ENCODE measurements around the gene PSEN2.
A peak's percentile ranks its signal among the peaks of the same experiment; 100 is the strongest.

Gene PSEN2

DNA sequence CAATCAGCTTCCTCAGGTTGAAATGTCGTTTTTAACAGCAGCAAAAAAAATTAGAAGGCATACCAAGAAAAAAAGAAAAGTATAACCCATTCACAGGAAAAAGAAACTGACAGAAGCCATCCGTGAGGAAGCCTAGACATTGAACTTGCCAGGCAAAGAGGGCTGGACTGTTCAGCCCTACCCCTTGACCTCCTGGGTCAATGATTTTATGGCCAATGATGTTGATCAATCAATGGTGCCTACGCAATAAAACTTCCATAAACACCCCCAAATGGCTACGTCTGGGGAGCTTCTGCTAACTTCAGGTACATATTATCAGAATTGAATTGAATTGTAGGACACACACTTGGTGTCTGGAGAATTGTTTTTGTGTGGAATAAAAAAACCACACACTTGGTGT, 4.8 kb upstream of the PSEN2 start:
- DNase-seq (ENCODE audit: low read depth): no peak

GRCh38 chr1:226867461-226868054, 2.9 kb upstream of the PSEN2 start:
- no peak for DNase-seq (ENCODE audit: low read depth)

DNA sequence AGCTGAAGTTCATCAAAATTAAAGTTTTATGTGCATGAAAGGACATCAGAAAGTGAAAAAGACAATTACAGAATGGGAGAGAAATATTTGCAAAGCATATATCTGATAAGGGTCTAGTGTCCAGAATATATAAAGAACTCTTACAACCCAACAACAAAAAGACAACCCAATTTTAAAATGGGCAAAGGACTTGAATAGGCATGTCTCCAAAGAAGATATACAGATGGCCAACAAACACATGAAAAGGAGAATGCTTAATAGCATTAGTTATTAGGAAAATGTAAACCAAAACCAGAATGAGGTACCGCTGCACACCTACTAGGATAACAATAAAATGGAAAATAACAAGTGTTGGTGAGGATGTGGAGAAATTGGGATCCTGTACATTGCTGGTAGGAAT, 1.7 kb upstream of the PSEN2 start:
- no peak for DNase-seq (ENCODE audit: low read depth)

DNA sequence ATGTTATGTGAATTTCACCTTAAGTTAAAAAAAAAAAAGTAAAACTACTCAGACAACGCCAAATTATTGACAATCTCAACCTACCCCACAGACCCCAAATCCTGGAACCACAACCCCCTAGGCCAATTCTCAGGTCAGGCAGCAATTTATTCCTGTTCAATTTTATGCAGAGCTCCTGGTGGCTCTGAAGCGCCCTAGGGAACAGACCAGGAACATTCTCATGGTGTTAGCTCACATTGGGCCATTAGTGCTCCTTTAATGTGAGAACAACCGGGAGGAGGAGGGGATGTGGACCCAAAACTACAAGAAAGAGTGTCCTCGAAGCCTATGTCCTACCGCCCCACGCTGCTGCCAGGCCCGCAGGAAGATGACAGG, 403 bp upstream of the PSEN2 start:
- no peak for DNase-seq (ENCODE audit: low read depth)

DNA sequence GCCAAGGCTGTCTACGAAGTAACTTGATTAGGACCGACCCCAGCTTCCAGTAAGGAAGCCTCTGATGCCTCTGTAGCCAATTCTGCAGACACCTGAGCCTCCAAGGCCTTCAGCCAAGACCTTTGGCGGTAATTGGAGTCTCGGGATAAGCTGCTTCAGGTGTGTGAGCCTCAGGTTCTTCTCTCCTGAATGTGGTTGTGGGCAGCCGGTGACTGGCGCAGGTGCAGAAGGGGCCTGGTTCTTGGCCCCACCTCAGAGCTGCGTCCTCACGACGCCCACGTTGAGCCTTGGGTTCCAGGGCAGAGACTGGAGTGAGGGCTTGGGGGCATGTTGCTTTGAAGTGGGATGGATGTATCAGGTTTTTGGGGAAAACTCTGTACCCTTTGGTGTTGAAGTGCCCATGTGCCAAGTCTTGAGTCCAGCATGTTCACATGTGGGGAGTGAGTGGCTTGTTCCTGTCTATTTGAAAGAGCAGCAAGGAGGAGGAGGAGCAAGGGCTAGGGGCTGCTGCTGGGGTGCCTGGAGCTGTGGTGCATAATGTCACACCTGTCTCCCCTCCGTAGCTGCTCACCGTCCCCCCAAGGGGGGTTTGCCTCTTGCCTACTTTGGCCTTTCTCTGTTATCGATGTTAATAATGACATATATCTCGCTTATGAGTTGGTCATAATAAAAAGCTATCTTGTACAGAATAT, 1.4 kb downstream of the PSEN2 start:
- no peak for DNase-seq (ENCODE audit: low read depth)

- DNase-seq (ENCODE audit: low read depth): no peak
Measured at GRCh38 chr1:226872437-226872836, 2.0 kb downstream of the PSEN2 start.

DNA sequence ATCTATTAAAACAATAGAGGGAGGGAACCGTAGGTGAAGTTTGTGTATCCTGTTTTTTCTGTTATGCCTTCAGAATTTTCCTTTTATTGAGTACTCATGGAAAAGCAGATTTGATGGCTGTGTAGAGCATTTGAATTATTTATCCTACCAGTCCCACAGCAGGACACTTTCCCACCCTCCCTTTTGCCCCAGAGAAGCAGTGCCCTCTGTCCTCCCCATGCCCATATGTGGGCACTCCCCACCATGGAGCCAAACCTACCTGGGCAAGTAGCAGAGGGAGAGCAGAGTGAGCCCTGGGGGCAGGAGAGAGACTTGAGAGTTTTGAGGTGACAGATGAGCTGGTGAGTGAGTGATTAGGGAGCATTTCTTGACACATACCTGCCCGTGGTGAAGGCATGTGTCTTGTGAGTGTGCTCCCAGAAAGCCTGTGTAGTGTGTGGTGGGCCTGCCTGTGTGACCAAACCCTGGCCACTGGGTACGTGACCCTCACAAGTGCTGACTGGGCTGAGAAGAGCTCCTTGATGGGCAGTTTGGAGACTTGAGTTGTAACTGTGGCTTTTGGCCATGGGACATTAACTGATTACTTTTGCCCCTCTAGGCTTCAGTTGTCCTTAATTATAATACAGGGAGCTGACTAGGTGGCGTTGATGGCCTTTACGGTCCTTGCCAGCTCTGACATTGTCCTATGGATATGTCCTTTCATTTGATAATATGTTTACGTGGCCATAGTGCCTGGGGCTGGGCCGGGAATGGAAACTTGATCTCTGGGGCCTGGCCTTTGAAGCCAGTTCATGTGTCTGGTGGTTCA, 3.6 kb downstream of the PSEN2 start:
- DNase-seq (ENCODE audit: low read depth): no peak

- no peak for DNase-seq (ENCODE audit: low read depth)
Measured at GRCh38 chr1:226874579-226875425, 4.4 kb downstream of the PSEN2 start.

DNA sequence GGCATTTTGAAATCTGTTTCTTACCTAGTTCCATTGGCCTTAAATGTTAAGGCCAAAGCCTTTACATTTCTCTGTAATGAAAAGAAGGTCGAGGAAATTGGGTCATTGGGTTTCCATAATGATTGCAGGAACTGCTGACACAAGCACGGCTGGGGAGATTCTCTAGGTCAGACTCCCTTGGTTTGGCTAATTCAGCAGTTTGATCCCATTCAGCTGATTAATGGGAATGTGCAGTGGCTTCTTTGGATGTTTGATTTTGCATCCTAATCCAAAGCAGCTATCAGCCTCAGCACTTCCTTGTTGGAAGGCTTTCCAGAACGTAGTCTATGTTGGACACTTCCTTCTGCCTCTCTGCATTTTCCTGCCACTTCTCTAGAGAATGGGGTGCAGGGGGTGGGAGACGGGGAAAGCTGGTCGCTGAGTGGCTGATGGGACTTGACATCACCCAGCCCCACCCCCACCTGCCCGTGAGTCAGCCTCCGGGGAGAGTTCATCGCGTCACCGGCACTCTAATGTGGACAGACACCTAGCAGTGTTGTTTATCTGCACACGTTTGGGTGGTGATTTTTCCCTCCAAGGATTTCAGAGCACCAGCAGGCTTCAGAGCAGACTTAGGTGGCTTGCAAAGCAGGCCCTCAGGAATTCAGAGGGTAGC, 5.4 kb downstream of the PSEN2 start:
- DNase-seq (ENCODE audit: low read depth): no peak

DNA sequence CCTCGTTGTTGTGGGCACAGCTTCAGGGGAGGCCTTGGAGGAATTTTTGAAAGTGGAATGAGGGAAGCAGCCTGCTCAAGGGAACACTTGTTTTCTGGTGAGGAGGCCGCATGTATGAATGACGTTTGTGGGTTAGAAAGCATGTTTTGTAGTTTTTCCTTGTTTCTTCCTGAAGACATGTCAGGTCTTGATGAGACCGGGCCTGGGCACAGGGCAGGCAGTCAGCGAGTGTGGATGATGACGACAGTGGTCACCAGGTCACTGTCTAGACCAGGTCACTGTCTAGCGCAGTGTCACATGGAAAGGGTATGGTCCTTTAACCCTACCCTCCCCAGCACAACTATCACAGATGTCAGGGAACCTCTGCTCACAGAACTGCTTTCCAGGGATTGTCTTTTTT, 7.3 kb downstream of the PSEN2 start:
- no peak for DNase-seq (ENCODE audit: low read depth)

- no peak for DNase-seq (ENCODE audit: low read depth)
Measured at GRCh38 chr1:226880372-226881287, 10.2 kb downstream of the PSEN2 start.

GRCh38 chr1:226881515-226882185, 11.2 kb downstream of the PSEN2 start:
- no peak for DNase-seq (ENCODE audit: low read depth)

GRCh38 chr1:226882187-226882586, 11.8 kb downstream of the PSEN2 start:
- peak; percentile 10 for DNase-seq (ENCODE audit: low read depth)

GRCh38 chr1:226882631-226883409, 12.4 kb downstream of the PSEN2 start:
- peak; percentile 23 for DNase-seq (ENCODE audit: low read depth)

DNA sequence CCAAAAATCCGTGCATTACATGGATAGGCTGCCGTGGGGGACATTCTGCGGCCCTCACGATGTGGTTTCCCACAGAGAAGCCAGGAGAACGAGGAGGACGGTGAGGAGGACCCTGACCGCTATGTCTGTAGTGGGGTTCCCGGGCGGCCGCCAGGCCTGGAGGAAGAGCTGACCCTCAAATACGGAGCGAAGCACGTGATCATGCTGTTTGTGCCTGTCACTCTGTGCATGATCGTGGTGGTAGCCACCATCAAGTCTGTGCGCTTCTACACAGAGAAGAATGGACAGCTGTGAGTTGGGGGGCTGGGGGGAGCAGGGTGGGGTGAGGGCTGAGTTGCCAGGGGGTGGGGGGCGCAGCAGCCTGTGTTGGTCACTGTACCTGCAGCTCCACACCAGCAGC, 13.2 kb downstream of the PSEN2 start:
- DNase-seq (ENCODE audit: low read depth): no peak

DNA sequence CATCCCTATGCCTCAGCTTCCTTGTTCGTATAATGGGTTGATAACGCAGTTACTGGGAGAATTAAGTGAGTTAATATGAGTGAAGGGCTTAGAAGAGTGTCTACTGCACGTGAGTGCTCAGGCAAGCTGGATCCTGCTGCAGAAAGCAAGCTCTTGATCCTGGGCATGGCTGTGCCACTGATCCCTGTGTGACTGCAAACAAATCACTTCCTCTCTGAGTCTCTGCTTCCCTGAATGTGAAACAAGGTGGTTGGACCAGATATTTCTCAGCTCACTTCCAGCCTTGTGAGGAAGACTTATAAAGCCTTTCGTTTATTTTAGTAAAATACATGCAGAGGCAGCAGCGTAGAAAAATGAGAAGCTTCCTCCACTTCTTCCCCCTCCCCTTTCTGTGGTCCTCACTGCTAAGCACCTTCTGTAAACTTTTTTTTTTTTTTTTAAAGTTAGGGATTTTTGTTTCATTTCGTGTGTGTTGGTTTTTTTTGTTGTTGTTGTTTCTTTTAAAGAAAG, 13.8 kb downstream of the PSEN2 start:
- no peak for DNase-seq (ENCODE audit: low read depth)

GRCh38 chr1:226884966-226885820, 14.8 kb downstream of the PSEN2 start:
- DNase-seq (ENCODE audit: low read depth): no peak

All from activated T-cell treated with anti-CD3 and anti-CD28 coated beads for 24 hours (primary cell).